Astrocyte (in vitro differentiated cells and primary cell): ENCODE results near the gene CFHR3. TPM values are rescaled to one million over a fixed set of nuclear protein-coding genes. Genes with fewer than 3 reads are reported as not detected.
"Not testable (repeated sequence)": the region's sequence is repeated elsewhere in the genome, so short reads cannot be mapped to it uniquely, and the experiment has no call there.

Source experiments
- DNase-seq: peaks from one replicate; pipeline ENCODE4 v3.0.0-alpha.2; 2010; ENCODE audit warnings: low read depth
- FAIRE-seq: peaks from 2 replicates; lab custom pipeline; 2011; peaks lifted over from hg19 to GRCh38; lab: Jason Lieb, UNC
- H2AFZ ChIP-seq: 2 replicates; pipeline ENCODE4 v1.6.0; 2012; ENCODE audit warnings: low read depth, low read length, inconsistent platforms
- H3K27ac ChIP-seq: 2 replicates; pipeline ENCODE4 v1.5.1; 2011; ENCODE audit warnings: low read depth, low read length, inconsistent platforms
- H3K27me3 ChIP-seq: 2 replicates; pipeline ENCODE4 v1.6.0; 2011; ENCODE audit warnings: low read length, inconsistent platforms; ENCODE audit not compliant: insufficient read depth
- H3K36me3 ChIP-seq: 2 replicates; pipeline ENCODE4 v1.5.1; 2011; ENCODE audit warnings: low read length, inconsistent platforms; ENCODE audit not compliant: insufficient read depth
- H3K4me1 ChIP-seq: 2 replicates; pipeline ENCODE4 v1.5.1; 2011; ENCODE audit warnings: low read length, inconsistent platforms; ENCODE audit not compliant: insufficient read depth
- H3K4me2 ChIP-seq: 2 replicates; pipeline ENCODE4 v1.6.0; 2012; ENCODE audit warnings: low read length, inconsistent platforms
- H3K4me3 ChIP-seq: 2 replicates; pipeline ENCODE4 v1.5.1; 2011; ENCODE audit warnings: low read depth, mild to moderate bottlenecking, low read length, inconsistent platforms; ENCODE audit not compliant: insufficient read depth
- H3K79me2 ChIP-seq: 2 replicates; pipeline ENCODE4 v1.6.0; 2012; ENCODE audit warnings: mild to moderate bottlenecking, low read length, inconsistent platforms; ENCODE audit not compliant: insufficient read depth
- H3K9ac ChIP-seq: 2 replicates; pipeline ENCODE4 v1.6.0; 2012; ENCODE audit warnings: mild to moderate bottlenecking, low read length, inconsistent platforms
- H3K9me3 ChIP-seq: 2 replicates; pipeline ENCODE4 v1.5.1; 2012; ENCODE audit warnings: low read depth, mild to moderate bottlenecking, low read length, inconsistent platforms; ENCODE audit not compliant: insufficient read depth
- H4K20me1 ChIP-seq: 2 replicates; pipeline ENCODE4 v1.6.0; 2012; ENCODE audit warnings: low read length, inconsistent platforms; ENCODE audit not compliant: insufficient read depth
- H3K27ac Mint-ChIP-seq: one replicate; pipeline ENCODE4 v1.8.0; 2021; ENCODE audit warnings: mild to moderate bottlenecking, mixed read lengths; ENCODE audit not compliant: unreplicated experiment
- H3K27me3 Mint-ChIP-seq: one replicate; pipeline ENCODE4 v1.8.0; 2021; ENCODE audit warnings: low read depth, mixed read lengths; ENCODE audit not compliant: unreplicated experiment
- H3K36me3 Mint-ChIP-seq: one replicate; pipeline ENCODE4 v1.8.0; 2021; ENCODE audit warnings: low read depth, mixed read lengths; ENCODE audit not compliant: unreplicated experiment
- H3K4me1 Mint-ChIP-seq: one replicate; pipeline ENCODE4 v1.8.0; 2021; ENCODE audit warnings: low read depth, mixed read lengths; ENCODE audit not compliant: unreplicated experiment
- H3K4me3 Mint-ChIP-seq: one replicate; pipeline ENCODE4 v1.8.0; 2021; ENCODE audit warnings: mild to moderate bottlenecking, moderate library complexity, mixed read lengths; ENCODE audit not compliant: unreplicated experiment
- H3K9me3 Mint-ChIP-seq: one replicate; pipeline ENCODE4 v1.8.0; 2021; ENCODE audit warnings: mild to moderate bottlenecking, mixed read lengths; ENCODE audit not compliant: unreplicated experiment
- CTCF ChIP-seq: IDR thresholded peaks from 2 replicates; pipeline ENCODE4 v1.5.1; 2011; ENCODE audit warnings: low read depth, mild to moderate bottlenecking, inconsistent platforms, low read length, moderate library complexity; ENCODE audit not compliant: insufficient read depth
- total RNA-seq: library from RNA; stranded (reverse); gene quantifications from 2 replicates; pipeline ENCODE4 v1.2.1, GENCODE V29; 2021

CFHR3 gene
- total RNA-seq, 1 donor from 2014 or later = not detected

- not testable (repeated sequence) for H3K4me1 Mint-ChIP-seq, H3K4me3 Mint-ChIP-seq, H3K4me3 ChIP-seq, H4K20me1 ChIP-seq, H3K36me3 Mint-ChIP-seq, H3K9me3 Mint-ChIP-seq, H3K4me1 ChIP-seq, H3K27me3 ChIP-seq, H3K79me2 ChIP-seq, H2AFZ ChIP-seq, H3K9ac ChIP-seq, H3K27ac ChIP-seq, FAIRE-seq, H3K36me3 ChIP-seq, H3K27ac Mint-ChIP-seq, H3K27me3 Mint-ChIP-seq, H3K4me2 ChIP-seq, H3K9me3 ChIP-seq
- TF ChIP-seq CTCF = peak; percentile 25
- peak; percentile 53 for DNase-seq
Observed at GRCh38 chr1:196827860-196828259, 53.2 kb downstream of the CFHR3 start.

Other genes with a start within 250 kb of the CFHR3 start
- 4.8 and 5.9 TPM in 2 replicates for gene KCNT2, start 166.4 kb upstream of the CFHR3 start, total RNA-seq
- gene CFH, start 122.8 kb upstream of the CFHR3 start, total RNA-seq = 15.8 and 32.3 TPM in 2 replicates
- 0.23 TPM in 1 of 2 replicates, not detected in the other for gene CFHR1, start 44.9 kb downstream of the CFHR3 start, total RNA-seq
- not detected in 2 replicates for gene CFHR4, start 113.2 kb downstream of the CFHR3 start, total RNA-seq
- not detected in 2 replicates for gene CFHR2, start 168.9 kb downstream of the CFHR3 start, total RNA-seq
- gene CFHR5, start 202.7 kb downstream of the CFHR3 start, total RNA-seq = not detected in 2 replicates